Epithelial cell of prostate (primary cell): ENCODE data around the gene GPX4.
A peak's percentile ranks its signal among the peaks of the same experiment; 100 is the strongest.

ENCODE experiments used
- DNase-seq: peaks from one replicate; pipeline ENCODE4 v3.0.0-alpha.2; 2011; ENCODE audit warnings: low read depth, low spot score
- H3K27ac ChIP-seq: fragments of 450-650 bp; 2 replicates; pipeline ENCODE4 v1.5.1; 2017; ENCODE audit warnings: mild to moderate bottlenecking

GPX4 gene

DNA sequence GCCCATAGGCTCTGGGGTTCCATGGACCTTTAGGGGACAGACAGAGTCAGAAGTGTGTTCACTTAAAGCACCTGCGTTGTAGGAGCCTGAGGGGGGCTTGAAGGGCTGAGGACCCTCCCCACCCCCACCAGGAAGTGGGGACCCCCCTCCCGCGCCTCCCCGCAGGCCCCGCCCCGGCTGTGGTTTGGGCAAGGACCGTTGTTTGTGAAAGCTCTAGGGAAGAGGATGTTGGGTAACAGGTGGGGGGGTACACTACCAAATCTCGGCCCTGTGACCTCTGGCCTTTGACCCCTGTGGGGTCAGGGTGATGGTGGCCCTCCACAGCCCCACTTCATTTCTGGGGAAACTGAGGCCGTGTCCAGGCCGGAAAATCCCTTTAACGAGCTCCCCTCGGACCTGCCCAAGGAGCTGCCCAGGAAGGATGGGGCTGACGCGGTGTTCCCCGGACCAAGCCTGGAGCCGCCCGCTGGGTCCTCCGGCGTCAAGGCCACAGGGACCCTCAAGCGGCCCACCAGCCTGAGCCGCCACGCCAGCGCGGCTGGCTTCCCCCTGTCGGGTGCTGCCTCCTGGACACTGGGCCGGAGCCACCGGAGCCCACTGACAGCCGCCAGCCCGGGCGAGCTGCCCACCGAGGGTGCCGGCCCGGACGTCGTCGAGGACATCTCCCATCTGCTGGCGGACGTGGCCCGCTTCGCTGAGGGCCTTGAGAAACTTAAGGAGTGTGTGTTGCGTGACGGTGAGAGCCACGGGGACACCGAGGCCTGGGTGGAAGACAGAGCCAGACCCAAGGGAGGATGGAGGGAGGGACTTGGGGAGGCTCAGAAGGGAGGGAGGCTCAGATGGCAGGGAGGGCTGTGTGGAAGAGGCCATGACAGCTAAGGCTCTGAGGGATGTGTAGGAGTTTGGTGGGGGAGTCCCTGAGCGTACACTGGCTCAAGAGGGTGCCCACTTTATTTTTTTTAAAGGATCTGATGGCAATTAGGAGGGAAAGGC lies 35.5 kb upstream of the GPX4 start:
- DNase-seq = no peak
- no peak overlapping the region for H3K27ac ChIP-seq

- H3K27ac ChIP-seq = no peak overlapping the region
- no peak for DNase-seq
Measured at GRCh38 chr19:1069009-1069779, 34.6 kb upstream of the GPX4 start.

DNA sequence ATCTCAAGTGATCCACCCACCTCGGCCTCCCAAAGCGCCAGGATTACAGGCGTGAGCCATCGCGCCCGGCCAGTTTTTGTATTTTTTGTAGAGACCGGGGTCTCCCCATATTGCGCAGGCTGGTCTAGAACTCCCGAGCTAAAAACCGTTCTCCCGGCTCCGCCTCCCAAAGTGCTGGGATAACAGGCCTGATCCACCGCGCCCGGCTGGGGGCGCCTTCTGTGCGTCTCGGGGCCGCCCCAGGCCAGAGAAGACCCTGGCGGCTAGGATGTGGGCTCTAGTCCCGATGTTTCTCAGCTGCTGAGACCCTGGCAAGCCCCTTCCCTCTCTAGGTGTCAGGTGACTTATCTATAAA lies 33.2 kb upstream of the GPX4 start:
- no peak overlapping the region for H3K27ac ChIP-seq
- DNase-seq = no peak

DNA sequence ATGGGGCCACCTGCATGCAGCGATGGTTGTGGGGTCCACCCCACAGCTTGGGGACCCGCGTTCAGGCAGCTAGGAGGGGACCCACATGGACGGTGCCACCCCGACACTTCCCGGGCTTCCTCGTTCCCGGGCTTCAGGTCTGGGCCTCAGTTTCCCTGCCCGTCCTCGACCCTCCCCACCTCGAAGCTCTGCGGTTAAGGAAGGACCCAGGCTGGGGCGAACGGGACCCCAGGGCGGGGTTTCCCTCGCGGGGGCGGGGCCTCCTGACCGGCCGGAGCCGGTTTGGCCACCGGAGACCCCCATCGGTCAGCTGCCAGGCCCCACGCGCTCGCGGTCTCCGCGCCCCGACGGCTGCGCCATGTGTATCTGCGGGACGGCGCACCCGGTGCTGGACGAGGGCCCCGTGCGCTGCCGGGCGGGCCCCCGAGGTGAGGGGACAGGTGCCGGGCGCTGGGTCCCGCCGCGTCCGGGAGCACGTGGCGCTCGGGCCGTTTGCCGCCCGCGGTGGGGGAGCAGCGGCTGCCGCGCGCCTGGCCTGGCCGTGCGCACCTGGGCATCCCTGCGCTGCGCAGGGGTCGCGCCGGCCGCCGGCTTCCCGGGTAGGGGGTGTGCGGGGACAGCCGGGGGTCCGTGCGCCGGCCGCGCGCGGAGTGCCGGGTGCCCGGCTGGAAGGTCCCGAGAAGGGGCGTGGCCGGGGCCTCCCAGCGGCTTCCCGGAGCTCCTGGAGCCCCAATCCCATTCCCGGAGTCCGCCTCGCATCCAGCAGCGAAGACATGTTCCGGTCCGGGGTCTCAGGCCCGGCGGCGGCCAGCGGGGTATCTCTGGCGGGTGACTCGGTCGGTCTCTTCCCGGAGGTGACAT lies 32.6 kb upstream of the GPX4 start:
- no peak overlapping the region for H3K27ac ChIP-seq
- no peak for DNase-seq

DNA sequence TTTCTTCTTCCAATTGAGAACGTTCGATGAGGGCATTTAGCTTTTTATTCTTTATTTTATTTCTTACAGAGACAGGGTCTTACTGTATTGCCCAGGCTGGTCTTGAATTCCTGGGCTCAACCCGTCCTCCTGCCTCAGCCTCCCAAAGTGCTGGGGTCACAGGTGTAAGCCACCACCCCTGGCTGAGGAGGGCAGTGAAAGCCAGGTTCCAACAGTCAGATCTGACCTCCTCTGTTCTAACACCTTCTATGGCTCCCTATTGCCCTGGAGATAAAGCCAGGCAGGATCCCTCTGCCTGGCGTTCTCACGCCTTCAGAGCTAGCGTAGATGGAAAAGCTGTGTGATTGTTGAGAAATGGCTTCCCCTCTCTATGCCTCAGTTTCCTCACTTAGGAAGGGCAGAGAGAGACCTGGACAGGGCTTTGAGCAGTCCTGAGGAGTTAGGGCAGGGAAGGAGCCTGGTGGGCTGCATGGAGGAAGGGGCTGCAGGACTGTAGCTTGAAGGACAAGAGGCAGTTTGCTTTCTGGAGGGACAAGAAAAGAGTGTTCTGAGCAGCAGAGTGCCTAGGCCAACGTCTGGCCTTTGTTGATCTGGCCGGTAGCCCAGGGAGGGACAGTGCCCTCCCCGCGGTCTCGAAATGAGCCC lies 31.3 kb upstream of the GPX4 start:
- H3K27ac ChIP-seq = no peak overlapping the region
- no peak for DNase-seq

DNA sequence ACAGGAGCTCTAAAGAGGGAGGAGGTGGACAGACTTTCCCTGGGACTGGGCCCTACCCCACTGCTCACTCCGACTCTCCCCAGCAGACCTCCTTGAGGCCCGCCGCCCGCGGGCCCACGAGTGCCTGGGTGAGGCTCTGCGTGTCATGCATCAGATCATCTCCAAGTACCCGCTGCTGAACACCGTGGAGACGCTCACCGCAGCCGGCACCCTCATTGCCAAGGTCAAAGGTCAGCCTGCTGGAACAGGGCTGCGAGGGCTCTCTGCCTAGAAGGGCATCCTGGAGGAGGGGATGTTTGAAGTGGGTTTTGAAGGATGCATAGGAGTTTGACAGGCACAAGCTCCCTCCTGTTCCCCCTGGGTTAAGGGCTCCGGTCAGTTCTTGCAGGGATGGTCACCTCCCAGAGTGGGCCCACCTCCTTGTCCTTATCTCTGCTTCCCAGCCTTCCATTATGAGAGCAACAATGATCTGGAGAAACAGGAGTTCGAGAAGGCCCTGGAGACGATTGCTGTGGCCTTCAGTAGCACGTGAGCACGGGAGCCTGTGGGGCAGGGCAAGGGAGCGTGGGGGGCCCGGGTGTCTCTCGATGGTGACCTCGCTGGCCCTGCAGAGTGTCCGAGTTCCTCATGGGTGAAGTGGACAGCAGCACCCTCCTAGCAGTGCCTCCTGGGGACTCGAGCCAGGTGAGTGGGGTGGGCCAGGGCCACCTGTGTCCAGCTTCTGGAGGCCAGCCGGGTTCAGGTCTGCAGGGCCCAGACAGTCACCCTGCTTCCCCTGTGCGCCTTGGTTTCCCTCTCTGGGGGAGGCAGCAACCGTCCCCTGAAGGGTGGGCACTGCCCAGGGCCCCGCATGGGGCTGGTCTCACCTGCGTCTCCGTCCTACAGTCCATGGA lies 30.5 kb upstream of the GPX4 start:
- H3K27ac ChIP-seq = no peak overlapping the region

DNA sequence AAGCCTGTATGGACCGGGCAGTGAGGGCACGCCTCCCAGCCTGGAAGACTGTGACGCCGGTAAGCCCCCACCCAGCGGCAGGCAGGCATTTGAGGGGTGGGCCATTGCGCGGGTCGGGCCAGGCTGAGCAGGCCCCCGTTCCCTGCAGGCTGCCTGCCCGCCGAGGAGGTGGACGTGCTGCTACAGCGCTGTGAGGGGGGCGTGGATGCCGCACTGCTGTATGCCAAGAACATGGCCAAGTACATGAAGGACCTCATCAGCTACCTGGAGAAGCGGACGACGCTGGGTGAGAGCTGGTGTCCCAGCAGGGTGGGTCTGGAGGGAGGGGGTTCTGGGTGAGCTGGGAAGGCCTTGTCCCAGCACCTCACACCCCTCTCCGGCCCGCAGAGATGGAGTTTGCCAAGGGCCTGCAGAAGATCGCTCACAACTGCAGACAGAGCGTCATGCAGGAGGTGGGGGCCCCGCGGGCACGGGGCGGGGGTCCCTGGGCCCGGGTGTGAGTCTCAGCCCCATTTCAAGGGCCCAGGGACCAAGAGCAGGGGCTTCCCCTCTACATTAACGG lies 29.8 kb upstream of the GPX4 start:
- DNase-seq = no peak
- no peak overlapping the region for H3K27ac ChIP-seq

More for the DNA sequence above, 30.5 kb upstream of the GPX4 start:
- no peak for DNase-seq

- no peak for DNase-seq
- H3K27ac ChIP-seq = no peak overlapping the region
Measured at GRCh38 chr19:1074544-1075283, 29.1 kb upstream of the GPX4 start.

GRCh38 chr19:1076046-1076386 lies 27.8 kb upstream of the GPX4 start:
- no peak for DNase-seq
- H3K27ac ChIP-seq = peak overlapping the region; percentile 14

- H3K27ac ChIP-seq = no peak overlapping the region
- DNase-seq = peak; percentile 39
Measured at GRCh38 chr19:1076951-1077350, 26.8 kb upstream of the GPX4 start.

GRCh38 chr19:1079566-1080111 lies 24.2 kb upstream of the GPX4 start:
- H3K27ac ChIP-seq = no peak overlapping the region
- DNase-seq = no peak

DNA sequence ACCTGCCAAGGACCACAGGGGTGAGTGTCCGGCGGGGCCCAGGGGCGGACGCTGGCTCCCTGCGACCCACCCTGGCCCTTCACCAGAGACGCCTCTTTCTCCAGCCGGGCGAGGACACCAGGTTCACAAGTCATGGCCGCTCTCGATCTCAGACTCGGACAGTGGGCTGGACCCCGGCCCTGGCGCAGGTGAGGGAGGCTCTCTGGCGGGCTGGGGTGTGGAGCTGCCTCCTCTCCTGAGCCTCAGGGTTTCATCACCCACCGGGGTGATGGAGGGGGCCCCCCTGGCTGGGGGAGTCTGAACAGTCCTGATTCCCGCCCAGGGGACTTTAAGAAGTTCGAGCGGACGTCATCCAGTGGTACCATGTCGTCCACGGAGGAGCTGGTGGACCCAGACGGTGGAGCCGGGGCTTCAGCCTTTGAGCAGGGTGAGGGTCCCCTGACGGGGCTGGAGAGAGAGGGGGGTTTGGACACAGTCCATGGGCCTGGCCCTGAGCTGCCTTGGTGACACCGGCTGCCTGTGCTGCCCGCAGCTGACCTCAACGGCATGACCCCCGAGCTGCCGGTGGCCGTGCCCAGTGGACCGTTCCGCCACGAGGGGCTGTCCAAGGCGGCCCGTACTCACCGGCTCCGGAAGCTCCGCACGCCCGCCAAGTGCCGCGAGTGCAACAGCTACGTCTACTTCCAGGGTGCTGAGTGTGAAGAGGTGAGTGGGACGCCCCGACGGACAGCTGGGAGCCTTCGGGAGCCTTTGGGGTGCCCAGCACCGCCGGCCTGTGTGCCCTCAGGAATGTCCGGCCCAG lies 23.2 kb upstream of the GPX4 start:
- H3K27ac ChIP-seq = no peak overlapping the region
- DNase-seq = no peak

GRCh38 chr19:1081301-1082164 lies 22.3 kb upstream of the GPX4 start:
- DNase-seq = no peak
- no peak overlapping the region for H3K27ac ChIP-seq

DNA sequence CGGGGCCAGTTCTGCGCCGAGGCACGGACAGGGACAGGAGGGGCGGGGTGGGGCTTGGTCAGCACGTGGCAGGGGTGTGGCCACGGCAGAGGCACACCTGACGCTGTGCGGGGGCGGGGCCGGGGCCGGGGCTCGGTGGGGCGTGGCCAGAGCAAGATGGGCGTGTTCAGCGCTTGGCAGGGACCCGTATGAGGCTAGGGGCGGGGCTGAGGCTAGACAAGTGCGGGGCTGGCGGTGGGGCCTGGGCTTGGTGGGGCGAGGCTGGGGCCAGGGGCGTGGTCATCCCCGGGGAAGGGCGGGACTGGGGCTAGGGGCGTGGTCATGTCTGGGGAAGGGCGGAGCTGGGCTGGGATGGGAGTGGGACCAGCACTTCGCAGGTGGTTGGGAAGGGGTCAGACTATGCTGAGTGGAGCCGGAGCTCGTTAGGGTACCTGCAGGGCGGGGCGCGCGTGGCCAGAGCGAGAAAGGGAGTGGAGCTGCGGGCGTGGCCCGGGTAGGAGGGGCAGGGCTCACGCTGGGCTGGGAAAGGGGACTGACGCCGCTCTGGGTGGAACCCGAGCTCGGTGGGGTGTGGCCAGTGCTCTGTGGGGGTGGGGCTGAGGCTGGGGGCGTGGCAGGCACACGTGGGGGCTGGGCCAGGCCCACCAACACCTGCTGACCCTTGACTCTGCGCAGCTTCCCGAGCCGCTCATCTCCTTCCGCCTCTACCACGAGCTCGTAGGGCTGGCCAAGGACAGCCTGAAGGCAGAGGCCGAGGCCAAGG lies 21.4 kb upstream of the GPX4 start:
- peak overlapping the region; percentile 51 for H3K27ac ChIP-seq
- DNase-seq = peak; percentile 68
